ENCODE results near the gene MYO5B.

The MYO5B gene

GRCh38 chr18:50011813-50012435 is 183.0 kb downstream of the MYO5B start:
- H4K20me1 ChIP-seq (ENCODE audit: insufficient read depth, low read length): no peaks in the 10 kb centered on the region; the same call in 1 of the 2 replicates
- no peak overlapping the region for H2AFZ ChIP-seq (ENCODE audit: low read depth, low read length)
- ATAC-seq (ENCODE audit: insufficient read depth, low read depth) (no peak), DNase-seq (no peak)
- no peak overlapping the region for H3K9ac ChIP-seq (ENCODE audit: low read depth, low read length)
- H3K4me1 ChIP-seq (ENCODE audit: insufficient read depth, low read length): no peaks in the 10 kb centered on the region
- H3K4me3 ChIP-seq (ENCODE audit: low read depth in 1 of 2, low read length in 2 of 2): no peak overlapping the region
- no peaks in the 10 kb centered on the region for H3K9me3 ChIP-seq (ENCODE audit: insufficient read depth, low read length, severe bottlenecking)
- peaks cover 19% of the 10 kb centered on the region for H3K27me3 ChIP-seq (ENCODE audit: insufficient read depth, low read length, poor library complexity)
- no peak overlapping the region for H3K27ac ChIP-seq (ENCODE audit: low read length)
- no peaks in the 10 kb centered on the region for H3K79me2 ChIP-seq (ENCODE audit: insufficient read depth, low read length)
- H3K4me2 ChIP-seq (ENCODE audit: insufficient read depth, low read length): no peak overlapping the region
- H3K36me3 ChIP-seq (ENCODE audit: insufficient read depth, low read length): no peaks in the 10 kb centered on the region
- TF ChIP-seq EZH2 (IDR thresholded peaks at IDR 0.05; ENCODE audit: borderline replicate concordance, low read depth, low read length, severe bottlenecking) (no peak), CTCF (IDR thresholded peaks at IDR 0.05; ENCODE audit: borderline replicate concordance, extremely low read depth, low read length, poor library complexity, severe bottlenecking) (no peak)

DNA sequence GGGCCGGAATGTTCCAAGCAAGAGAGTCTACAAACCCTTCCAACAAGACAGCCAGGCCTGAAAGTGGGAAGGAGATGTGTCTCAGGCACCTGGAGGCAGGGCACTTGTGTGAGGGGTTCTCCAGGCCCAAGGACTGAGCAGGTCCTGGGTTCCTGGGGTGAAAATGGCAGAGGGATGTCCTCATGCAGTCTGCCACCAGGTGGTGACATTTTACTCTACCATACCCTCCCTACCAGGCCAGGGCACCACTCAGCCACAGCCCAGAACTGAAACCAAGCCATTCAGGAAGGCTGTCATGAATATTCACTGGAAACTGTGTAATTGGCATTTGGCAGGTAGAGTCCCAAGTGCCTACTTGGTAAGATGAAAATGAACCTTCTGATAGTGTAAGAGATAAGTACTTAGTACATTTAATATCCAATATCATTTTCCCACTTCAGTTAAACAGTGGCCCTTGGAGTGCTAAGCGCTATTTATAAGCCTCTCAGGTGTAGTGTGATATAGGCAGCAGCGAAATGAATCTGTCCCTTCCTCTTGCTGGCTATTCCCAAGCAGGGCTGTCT is 185.1 kb downstream of the MYO5B start:
- no peaks in the 10 kb centered on the region for H3K79me2 ChIP-seq (ENCODE audit: insufficient read depth, low read length)
- ATAC-seq (ENCODE audit: insufficient read depth, low read depth): peak; percentile 98
- H3K27me3 ChIP-seq (ENCODE audit: insufficient read depth, low read length, poor library complexity): peaks cover 17% of the 10 kb centered on the region
- no peaks in the 10 kb centered on the region for H4K20me1 ChIP-seq (ENCODE audit: insufficient read depth, low read length)
- DNase-seq: peak; percentile 56
- H3K4me2 ChIP-seq (ENCODE audit: insufficient read depth, low read length): no peak overlapping the region
- no peak overlapping the region for H3K9ac ChIP-seq (ENCODE audit: low read depth, low read length)
- H3K36me3 ChIP-seq (ENCODE audit: insufficient read depth, low read length): no peaks in the 10 kb centered on the region
- H3K4me3 ChIP-seq (ENCODE audit: low read depth in 1 of 2, low read length in 2 of 2): no peak overlapping the region
- TF ChIP-seq CTCF (IDR thresholded peaks at IDR 0.05; ENCODE audit: borderline replicate concordance, extremely low read depth, low read length, poor library complexity, severe bottlenecking): peak; percentile 81
- TF ChIP-seq EZH2 (IDR thresholded peaks at IDR 0.05; ENCODE audit: borderline replicate concordance, low read depth, low read length, severe bottlenecking): no peak
- H2AFZ ChIP-seq (ENCODE audit: low read depth, low read length): no peak overlapping the region
- H3K4me1 ChIP-seq (ENCODE audit: insufficient read depth, low read length): no peaks in the 10 kb centered on the region
- no peak overlapping the region for H3K27ac ChIP-seq (ENCODE audit: low read length)
- no peaks in the 10 kb centered on the region for H3K9me3 ChIP-seq (ENCODE audit: insufficient read depth, low read length, severe bottlenecking)

DNA sequence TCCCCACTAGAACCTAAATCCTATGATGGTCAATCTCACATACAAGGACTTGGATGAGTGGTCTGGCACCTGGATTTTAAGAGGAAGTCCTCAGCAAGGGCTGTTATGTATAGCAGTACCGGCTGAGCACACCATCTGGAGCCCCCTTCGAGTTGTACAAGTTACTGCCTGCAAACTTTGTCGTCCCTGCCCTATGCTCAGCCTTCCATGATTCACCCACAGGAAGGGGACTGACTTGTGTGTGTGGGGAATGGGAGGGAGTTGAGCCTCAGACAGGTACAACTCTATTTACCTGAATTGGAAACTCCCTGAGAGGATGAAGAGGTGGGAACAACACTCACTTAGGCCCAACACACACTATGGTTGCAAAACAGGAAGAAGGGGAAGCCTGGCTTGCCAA is 186.6 kb downstream of the MYO5B start:
- Histone ChIP-seq H3K36me3 (ENCODE audit: insufficient read depth, low read length) (no peaks in the 10 kb centered on the region), H3K27ac (ENCODE audit: low read length) (no peak overlapping the region), H3K79me2 (ENCODE audit: insufficient read depth, low read length) (no peaks in the 10 kb centered on the region), H3K4me2 (ENCODE audit: insufficient read depth, low read length) (no peak overlapping the region), H3K4me1 (ENCODE audit: insufficient read depth, low read length) (no peaks in the 10 kb centered on the region), H2AFZ (ENCODE audit: low read depth, low read length) (no peak overlapping the region), H3K9ac (ENCODE audit: low read depth, low read length) (no peak overlapping the region), H3K27me3 (ENCODE audit: insufficient read depth, low read length, poor library complexity) (peaks cover 18% of the 10 kb centered on the region), H3K9me3 (ENCODE audit: insufficient read depth, low read length, severe bottlenecking) (no peaks in the 10 kb centered on the region), H3K4me3 (ENCODE audit: low read depth in 1 of 2, low read length in 2 of 2) (no peak overlapping the region), H4K20me1 (ENCODE audit: insufficient read depth, low read length) (no peaks in the 10 kb centered on the region)
- no peak for TF ChIP-seq EZH2 (IDR thresholded peaks at IDR 0.05; ENCODE audit: borderline replicate concordance, low read depth, low read length, severe bottlenecking)
- TF ChIP-seq CTCF (IDR thresholded peaks at IDR 0.05; ENCODE audit: borderline replicate concordance, extremely low read depth, low read length, poor library complexity, severe bottlenecking): no peak
- no peak for ATAC-seq (ENCODE audit: insufficient read depth, low read depth)
- no peak for DNase-seq

Data from DND-41 (cell line).